Thyroid gland (tissue), 4 donors: ENCODE measurements around the gene LARGE1.

Source experiments
- CTCF ChIP-seq, 6 experiments: fragments of 200-600 bp in 3 of 6; fragments of 450-650 bp in 3 of 6; sonication (generic) in 3 of 6; IDR thresholded peaks; one replicate each; pipeline ENCODE4 v1.5.1; 2016 to 2019; ENCODE audit warnings: antibody characterized with exemption in 6 of 6, mild to moderate bottlenecking in 2 of 6, inconsistent platforms in 1 of 6, moderate library complexity in 1 of 6
- POLR2A ChIP-seq, 2 donors: fragments of 450-650 bp; IDR thresholded peaks; one replicate each; pipeline ENCODE4 v1.6.1; 2017; ENCODE audit warnings: antibody characterized with exemption in 2 of 2, mild to moderate bottlenecking in 2 of 2, moderate library complexity in 1 of 2

DNA sequence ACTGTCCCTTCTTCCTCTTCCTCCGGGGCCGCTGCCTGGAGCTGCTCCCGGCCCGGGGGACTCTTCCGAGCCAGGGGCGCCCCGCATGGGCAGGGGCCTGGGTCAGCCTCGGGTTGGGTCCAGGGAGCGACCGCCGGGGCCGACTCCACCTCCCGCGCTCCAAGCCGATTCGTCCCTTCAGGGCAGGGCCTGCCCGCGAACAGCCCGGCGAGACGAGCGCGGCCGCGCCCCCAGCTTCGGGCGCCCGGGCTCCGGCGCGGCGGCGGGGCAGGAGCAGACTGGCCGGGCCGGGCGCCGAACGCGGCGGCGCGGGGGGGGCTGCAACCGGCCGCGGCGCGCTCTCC lies at the start of gene LARGE1:
- TF ChIP-seq CTCF (IDR thresholded peaks at IDR 0.05) (no peak), POLR2A (IDR thresholded peaks at IDR 0.05) (no peak)
